ENCODE data around the gene PEX5L. TPM values are rescaled to one million over a fixed set of nuclear protein-coding genes. Genes with fewer than 3 reads are reported as not detected.

PEX5L gene
- total and polyA plus RNA-seq, 10 of the 15 experiments (the other 5 are each of a cell fraction or from before 2014, with no cell fraction given): 0.11 to 17.0 (median 0.50) TPM

GRCh38 chr3:179995406-179995805 lies 41.3 kb downstream of the PEX5L start:
- Histone ChIP-seq H2AFZ (ENCODE audit: control insufficient read depth, low read depth, low read length) (no peak overlapping the region), H3K4me3 (no peak overlapping the region), H3K4me1 (ENCODE audit: control insufficient read depth, insufficient read depth, low read length) (no peaks in the 10 kb centered on the region), H3K36me3 (ENCODE audit: control insufficient read depth in 2 of 2, insufficient read depth in 2 of 2, low read length in 1 of 2) (no peaks in the 10 kb centered on the region), H3K4me2 (ENCODE audit: control insufficient read depth, insufficient read depth) (no peak overlapping the region), H3K9me3 (replicated peaks; ENCODE audit: control insufficient read depth, insufficient read depth, low read length) (no peaks in the 10 kb centered on the region; the same call in 2 of the 3 replicates), H3K27ac (ENCODE audit: control insufficient read depth, insufficient read depth) (no peak overlapping the region), H3K27me3 (replicated peaks in 1 of 2; ENCODE audit: control insufficient read depth in 2 of 2, insufficient read depth in 2 of 2, low read length in 1 of 2) (no peaks in the 10 kb centered on the region), H3K79me2 (ENCODE audit: control insufficient read depth, insufficient read depth, low read length) (no peaks in the 10 kb centered on the region), H4K20me1 (ENCODE audit: control insufficient read depth, insufficient read depth) (no peaks in the 10 kb centered on the region), H3K9ac (ENCODE audit: control insufficient read depth, insufficient read depth, low read length) (no peak overlapping the region)
- CTCF ChIA-PET: interaction anchor here (1.3 kb wide), 1 partner anchor 22 kb away, joined by 4 read pairs; no protein-coding TSS in a partner anchor
- WGBS (ENCODE audit: insufficient coverage, insufficient replicate concordance, low lambda C conversion rate, missing lambda C conversion rate): 0% methylated on average over 2 of the region's 2 CpGs
- ATAC-seq (no peak), DNase-seq (ENCODE audit: low read depth, low spot score) (no peak), FAIRE-seq (no peak)
- SMC1A ChIA-PET (ENCODE audit: uncharacterized antibody, unreplicated experiment): interaction anchor here (0.7 to 2.0 kb wide), 3 partner anchors 10 to 184 kb away, joined by 3 to 5 read pairs (median 5); no protein-coding TSS in a partner anchor
- intact Hi-C loops (cut with micrococcal nuclease; ENCODE audit: unreplicated experiment) (no loop called here), in situ Hi-C loops (cut with MboI) (no loop called here)
- POLR2A ChIA-PET: no interaction called here
- BruUV-seq (replicated peaks): no TSS peak
- RAD21 ChIA-PET (ENCODE audit: unreplicated experiment): no interaction called here
- TF ChIP-seq KAT2A (conservative IDR thresholded peaks at IDR 0.05; ENCODE audit: control insufficient read depth, low read depth, low read length): no peak
- TF ChIP-seq, protein P1, sequence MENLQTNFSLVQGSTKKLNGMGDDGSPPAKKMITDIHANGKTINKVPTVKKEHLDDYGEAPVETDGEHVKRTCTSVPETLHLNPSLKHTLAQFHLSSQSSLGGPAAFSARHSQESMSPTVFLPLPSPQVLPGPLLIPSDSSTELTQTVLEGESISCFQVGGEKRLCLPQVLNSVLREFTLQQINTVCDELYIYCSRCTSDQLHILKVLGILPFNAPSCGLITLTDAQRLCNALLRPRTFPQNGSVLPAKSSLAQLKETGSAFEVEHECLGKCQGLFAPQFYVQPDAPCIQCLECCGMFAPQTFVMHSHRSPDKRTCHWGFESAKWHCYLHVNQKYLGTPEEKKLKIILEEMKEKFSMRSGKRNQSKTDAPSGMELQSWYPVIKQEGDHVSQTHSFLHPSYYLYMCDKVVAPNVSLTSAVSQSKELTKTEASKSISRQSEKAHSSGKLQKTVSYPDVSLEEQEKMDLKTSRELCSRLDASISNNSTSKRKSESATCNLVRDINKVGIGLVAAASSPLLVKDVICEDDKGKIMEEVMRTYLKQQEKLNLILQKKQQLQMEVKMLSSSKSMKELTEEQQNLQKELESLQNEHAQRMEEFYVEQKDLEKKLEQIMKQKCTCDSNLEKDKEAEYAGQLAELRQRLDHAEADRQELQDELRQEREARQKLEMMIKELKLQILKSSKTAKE (IDR thresholded peaks at IDR 0.05; ENCODE audit: low read depth, poor library complexity, severe bottlenecking): no peak
- no peak for TF ChIP-seq MEF2A (IDR thresholded peaks at IDR 0.05; ENCODE audit: insufficient read depth, low read depth, low read length)
- no peak for TF ChIP-seq EED (IDR thresholded peaks at IDR 0.05; ENCODE audit: low read depth)
- TF ChIP-seq, protein P2, sequence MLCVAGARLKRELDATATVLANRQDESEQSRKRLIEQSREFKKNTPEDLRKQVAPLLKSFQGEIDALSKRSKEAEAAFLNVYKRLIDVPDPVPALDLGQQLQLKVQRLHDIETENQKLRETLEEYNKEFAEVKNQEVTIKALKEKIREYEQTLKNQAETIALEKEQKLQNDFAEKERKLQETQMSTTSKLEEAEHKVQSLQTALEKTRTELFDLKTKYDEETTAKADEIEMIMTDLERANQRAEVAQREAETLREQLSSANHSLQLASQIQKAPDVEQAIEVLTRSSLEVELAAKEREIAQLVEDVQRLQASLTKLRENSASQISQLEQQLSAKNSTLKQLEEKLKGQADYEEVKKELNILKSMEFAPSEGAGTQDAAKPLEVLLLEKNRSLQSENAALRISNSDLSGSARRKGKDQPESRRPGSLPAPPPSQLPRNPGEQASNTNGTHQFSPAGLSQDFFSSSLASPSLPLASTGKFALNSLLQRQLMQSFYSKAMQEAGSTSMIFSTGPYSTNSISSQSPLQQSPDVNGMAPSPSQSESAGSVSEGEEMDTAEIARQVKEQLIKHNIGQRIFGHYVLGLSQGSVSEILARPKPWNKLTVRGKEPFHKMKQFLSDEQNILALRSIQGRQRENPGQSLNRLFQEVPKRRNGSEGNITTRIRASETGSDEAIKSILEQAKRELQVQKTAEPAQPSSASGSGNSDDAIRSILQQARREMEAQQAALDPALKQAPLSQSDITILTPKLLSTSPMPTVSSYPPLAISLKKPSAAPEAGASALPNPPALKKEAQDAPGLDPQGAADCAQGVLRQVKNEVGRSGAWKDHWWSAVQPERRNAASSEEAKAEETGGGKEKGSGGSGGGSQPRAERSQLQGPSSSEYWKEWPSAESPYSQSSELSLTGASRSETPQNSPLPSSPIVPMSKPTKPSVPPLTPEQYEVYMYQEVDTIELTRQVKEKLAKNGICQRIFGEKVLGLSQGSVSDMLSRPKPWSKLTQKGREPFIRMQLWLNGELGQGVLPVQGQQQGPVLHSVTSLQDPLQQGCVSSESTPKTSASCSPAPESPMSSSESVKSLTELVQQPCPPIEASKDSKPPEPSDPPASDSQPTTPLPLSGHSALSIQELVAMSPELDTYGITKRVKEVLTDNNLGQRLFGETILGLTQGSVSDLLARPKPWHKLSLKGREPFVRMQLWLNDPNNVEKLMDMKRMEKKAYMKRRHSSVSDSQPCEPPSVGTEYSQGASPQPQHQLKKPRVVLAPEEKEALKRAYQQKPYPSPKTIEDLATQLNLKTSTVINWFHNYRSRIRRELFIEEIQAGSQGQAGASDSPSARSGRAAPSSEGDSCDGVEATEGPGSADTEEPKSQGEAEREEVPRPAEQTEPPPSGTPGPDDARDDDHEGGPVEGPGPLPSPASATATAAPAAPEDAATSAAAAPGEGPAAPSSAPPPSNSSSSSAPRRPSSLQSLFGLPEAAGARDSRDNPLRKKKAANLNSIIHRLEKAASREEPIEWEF (IDR thresholded peaks at IDR 0.05; ENCODE audit: insufficient replicate concordance, low read depth, low read length): no peak
- no peak for TF ChIP-seq RUNX3 (IDR thresholded peaks at IDR 0.05; ENCODE audit: low read length)
- TF ChIP-seq KDM1A (IDR thresholded peaks at IDR 0.05; ENCODE audit: borderline replicate concordance): no peak
- TF ChIP-seq BCL11A (IDR thresholded peaks at IDR 0.05; ENCODE audit: low read depth, low read length): no peak
- TF ChIP-seq SPI1 (IDR thresholded peaks at IDR 0.05; ENCODE audit: borderline replicate concordance, insufficient read depth, low read depth, low read length): no peak
- TF ChIP-seq IKZF1 (conservative IDR thresholded peaks at IDR 0.05): no peak
- TF ChIP-seq, protein P3, sequence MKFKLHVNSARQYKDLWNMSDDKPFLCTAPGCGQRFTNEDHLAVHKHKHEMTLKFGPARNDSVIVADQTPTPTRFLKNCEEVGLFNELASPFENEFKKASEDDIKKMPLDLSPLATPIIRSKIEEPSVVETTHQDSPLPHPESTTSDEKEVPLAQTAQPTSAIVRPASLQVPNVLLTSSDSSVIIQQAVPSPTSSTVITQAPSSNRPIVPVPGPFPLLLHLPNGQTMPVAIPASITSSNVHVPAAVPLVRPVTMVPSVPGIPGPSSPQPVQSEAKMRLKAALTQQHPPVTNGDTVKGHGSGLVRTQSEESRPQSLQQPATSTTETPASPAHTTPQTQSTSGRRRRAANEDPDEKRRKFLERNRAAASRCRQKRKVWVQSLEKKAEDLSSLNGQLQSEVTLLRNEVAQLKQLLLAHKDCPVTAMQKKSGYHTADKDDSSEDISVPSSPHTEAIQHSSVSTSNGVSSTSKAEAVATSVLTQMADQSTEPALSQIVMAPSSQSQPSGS (IDR thresholded peaks at IDR 0.05; ENCODE audit: low read length): no peak
- no peak for TF ChIP-seq JUND (IDR thresholded peaks at IDR 0.05; ENCODE audit: low read depth, low read length)
- TF ChIP-seq CEBPZ (IDR thresholded peaks at IDR 0.05; ENCODE audit: low read depth, low read length): no peak
